ENCODE measurements around the gene TNFSF12.

TNFSF12 gene

DNA sequence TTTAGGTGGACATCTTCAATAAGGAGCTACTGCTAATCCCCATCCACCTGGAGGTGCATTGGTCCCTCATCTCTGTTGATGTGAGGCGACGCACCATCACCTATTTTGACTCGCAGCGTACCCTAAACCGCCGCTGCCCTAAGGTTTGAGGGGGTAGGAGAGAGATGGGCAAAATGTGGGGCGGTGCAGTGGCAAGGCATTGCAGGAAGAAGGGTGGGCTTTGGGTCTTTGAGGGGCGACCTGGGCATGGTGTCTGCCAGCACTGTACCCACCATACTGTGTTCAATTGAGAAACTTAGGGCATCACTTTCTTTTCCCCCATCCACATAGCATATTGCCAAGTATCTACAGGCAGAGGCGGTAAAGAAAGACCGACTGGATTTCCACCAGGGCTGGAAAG, 21.5 kb downstream of the TNFSF12 start:
- no peak overlapping the region for H3K4me3 ChIP-seq (ENCODE audit: low read length)
- TF ChIP-seq CTCF (conservative IDR thresholded peaks at IDR 0.05; ENCODE audit: low read depth, low read length), result no peak
- no peak for DNase-seq (ENCODE audit: low read depth)

DNA sequence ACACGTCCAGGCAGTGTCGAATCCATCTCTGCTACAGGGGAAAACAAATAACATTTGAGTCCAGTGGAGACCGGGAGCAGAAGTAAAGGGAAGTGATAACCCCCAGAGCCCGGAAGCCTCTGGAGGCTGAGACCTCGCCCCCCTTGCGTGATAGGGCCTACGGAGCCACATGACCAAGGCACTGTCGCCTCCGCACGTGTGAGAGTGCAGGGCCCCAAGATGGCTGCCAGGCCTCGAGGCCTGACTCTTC, 23.4 kb downstream of the TNFSF12 start:
- H3K4me3 ChIP-seq (ENCODE audit: low read length), result peak overlapping the region; percentile 64
- TF ChIP-seq CTCF (conservative IDR thresholded peaks at IDR 0.05; ENCODE audit: low read depth, low read length), result no peak
- DNase-seq (ENCODE audit: low read depth), result no peak

- DNase-seq (ENCODE audit: low read depth), result peak; percentile 97
- no peak for TF ChIP-seq CTCF (conservative IDR thresholded peaks at IDR 0.05; ENCODE audit: low read depth, low read length)
- H3K4me3 ChIP-seq (ENCODE audit: low read length), result peak overlapping the region; percentile 95
These were observed 23.9 kb downstream of the TNFSF12 start for GRCh38 chr17:7572588-7573323.

GRCh38 chr17:7573324-7574080, 24.6 kb downstream of the TNFSF12 start:
- peak overlapping the region; percentile 95 for H3K4me3 ChIP-seq (ENCODE audit: low read length)
- peak; percentile 66 for DNase-seq (ENCODE audit: low read depth)
- TF ChIP-seq CTCF (conservative IDR thresholded peaks at IDR 0.05; ENCODE audit: low read depth, low read length), result no peak

DNA sequence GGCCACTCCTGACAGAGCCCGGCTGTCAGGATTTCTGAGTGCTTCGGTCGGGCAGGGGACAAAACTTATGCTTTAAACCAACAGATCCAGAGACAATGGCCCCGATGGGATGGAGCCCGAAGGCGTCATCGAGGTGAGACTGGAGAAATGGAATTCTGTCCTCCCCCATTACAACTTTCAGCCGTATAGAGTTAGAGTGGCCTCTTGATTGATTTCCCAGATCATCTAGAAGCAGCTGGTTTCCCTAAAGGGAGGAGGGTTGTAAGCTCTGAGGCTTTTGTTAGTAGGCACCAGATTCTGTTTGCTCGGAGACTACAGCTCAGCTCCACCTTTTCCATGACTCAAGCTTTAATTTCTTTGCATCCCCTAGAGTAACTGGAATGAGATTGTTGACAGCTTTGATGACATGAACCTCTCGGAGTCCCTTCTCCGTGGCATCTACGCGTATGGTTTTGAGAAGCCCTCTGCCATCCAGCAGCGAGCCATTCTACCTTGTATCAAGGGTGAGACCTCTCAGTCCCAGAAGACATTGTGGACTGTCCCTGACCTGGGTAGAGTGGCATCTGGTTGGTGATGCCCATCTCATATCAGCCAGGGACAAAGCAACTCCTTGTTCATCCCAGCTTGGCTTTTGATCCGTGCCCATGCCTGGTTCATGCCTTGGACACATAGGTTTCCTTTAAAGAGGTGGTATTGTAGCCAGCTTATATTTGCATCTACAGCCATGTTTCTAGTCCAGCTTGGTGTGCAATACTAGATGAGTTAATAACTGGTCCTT, 25.5 kb downstream of the TNFSF12 start:
- no peak for DNase-seq (ENCODE audit: low read depth)
- peak overlapping the region; percentile 95 for H3K4me3 ChIP-seq (ENCODE audit: low read length)
- no peak for TF ChIP-seq CTCF (conservative IDR thresholded peaks at IDR 0.05; ENCODE audit: low read depth, low read length)

DNA sequence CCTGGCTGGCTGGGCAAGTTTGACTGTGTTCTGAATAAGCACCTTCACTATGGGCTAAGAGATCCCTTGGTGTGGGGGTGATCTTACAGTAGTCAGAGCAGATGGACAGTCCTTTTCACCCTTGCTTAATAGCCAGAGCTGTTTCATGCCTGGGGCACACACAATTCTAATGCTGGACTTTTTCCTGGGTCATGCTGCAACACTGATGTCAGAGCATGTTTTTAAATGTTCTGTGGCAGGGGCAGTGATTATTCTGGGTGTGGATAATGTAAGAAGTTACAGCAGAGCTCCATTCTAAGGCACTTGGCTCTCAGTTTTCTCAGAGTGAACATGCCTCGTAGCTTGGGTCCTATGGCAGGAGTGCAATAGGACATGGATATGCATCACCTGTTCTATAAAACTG, 26.6 kb downstream of the TNFSF12 start:
- no peak for TF ChIP-seq CTCF (conservative IDR thresholded peaks at IDR 0.05; ENCODE audit: low read depth, low read length)
- DNase-seq (ENCODE audit: low read depth), result no peak
- peak overlapping the region; percentile 95 for H3K4me3 ChIP-seq (ENCODE audit: low read length)
